IMR-90 (cell line): ENCODE results near the gene SPATA31D4.

Source experiments
- CEBPB ChIP-seq: IDR thresholded peaks from 2 replicates; pipeline ENCODE4 v1.6.1; 2012; ENCODE audit warnings: low read depth, low read length, improper control_type of control experiment
- CTCF ChIP-seq: conservative IDR thresholded peaks from 2 replicates; pipeline ENCODE4 v1.5.1; 2012; ENCODE audit warnings: mild to moderate bottlenecking, low read depth, low read length, improper control_type of control experiment
- ELK1 ChIP-seq: fragments of 150-350 bp; IDR thresholded peaks from 2 replicates; pipeline ENCODE4 v1.6.1; 2016; ENCODE audit warnings: low read depth, mild to moderate bottlenecking, low read length, moderate library complexity, borderline replicate concordance
- FOS ChIP-seq: fragments of 150-350 bp; IDR thresholded peaks from 2 replicates; pipeline ENCODE4 v1.6.1; 2016; ENCODE audit warnings: low read depth, low read length
- MXI1 ChIP-seq: IDR thresholded peaks from 2 replicates; pipeline ENCODE4 v1.6.1; 2012; ENCODE audit warnings: low read depth, mild to moderate bottlenecking, low read length, moderate library complexity, borderline replicate concordance
- POLR2A ChIP-seq: IDR thresholded peaks from 2 replicates; pipeline ENCODE4 v1.6.1; 2012; ENCODE audit warnings: mild to moderate bottlenecking, low read depth, low read length
- RAD21 ChIP-seq: IDR thresholded peaks from 2 replicates; pipeline ENCODE4 v1.6.1; 2012; ENCODE audit warnings: low read length, improper control_type of control experiment
- RFX5 ChIP-seq: IDR thresholded peaks from 2 replicates; pipeline ENCODE4 v1.8.0; 2012; ENCODE audit warnings: low read depth, mild to moderate bottlenecking, low read length, moderate library complexity
- SMC3 ChIP-seq: fragments of 150-350 bp; IDR thresholded peaks from 2 replicates; pipeline ENCODE4 v1.6.1; 2016; ENCODE audit warnings: low read depth, mild to moderate bottlenecking, antibody characterized with exemption, low read length, moderate library complexity

DNA sequence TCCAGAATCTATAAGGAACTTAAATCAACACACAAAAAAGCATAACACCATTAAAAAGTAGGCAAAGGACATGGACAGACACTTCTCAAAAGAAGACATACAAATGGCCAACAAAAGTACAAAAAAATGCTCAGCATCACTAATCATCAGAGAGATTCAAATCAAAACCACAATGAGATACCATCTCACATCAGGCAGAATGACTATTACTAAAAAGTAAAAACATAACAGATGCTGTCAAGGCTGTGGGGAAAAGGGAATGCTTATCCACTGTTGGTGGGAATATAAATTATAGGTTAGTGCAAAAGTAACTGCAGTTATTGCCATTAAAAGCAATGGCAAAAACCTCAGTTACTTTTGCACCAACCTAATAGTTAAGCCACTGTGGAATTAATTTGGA, 32.2 kb upstream of the SPATA31D4 start:
- TF ChIP-seq CTCF, result no peak
- TF ChIP-seq POLR2A, result no peak
- TF ChIP-seq CEBPB, result no peak
- TF ChIP-seq RAD21, result no peak
- TF ChIP-seq ELK1, result no peak
- TF ChIP-seq FOS, result no peak
- TF ChIP-seq RFX5, result no peak
- no peak for TF ChIP-seq SMC3
- no peak for TF ChIP-seq MXI1
